Kidney (tissue), 14 donors: ENCODE measurements around the gene GAPVD1. TPM values are rescaled to one million over a fixed set of nuclear protein-coding genes. Genes with fewer than 3 reads are reported as not detected.

Source experiments
- DNase-seq, 5 donors: peaks; one replicate each; pipeline ENCODE4 v3.0.0-alpha.2; 2013 to 2020
- FAIRE-seq: peaks from 2 replicates; lab custom pipeline; 2012; peaks lifted over from hg19 to GRCh38; lab: Jason Lieb, UNC
- H3K27ac ChIP-seq, 2 donors: one replicate each; pipeline ENCODE4 v1.7.0; 2013; ENCODE audit warnings: low read depth in 2 of 2, low read length in 2 of 2, inconsistent platforms in 1 of 2
- H3K27me3 ChIP-seq: one replicate; pipeline ENCODE4 v1.7.1; 2013; ENCODE audit warnings: low read length, inconsistent platforms; ENCODE audit not compliant: control insufficient read depth, insufficient read depth
- H3K36me3 ChIP-seq, 3 donors: one replicate each; pipeline versions ENCODE4 v1.7.0 to v1.7.1; 2013; ENCODE audit warnings: low read length in 3 of 3, control low read depth in 1 of 3, inconsistent platforms in 1 of 3; ENCODE audit not compliant: insufficient read depth in 3 of 3, control insufficient read depth in 2 of 3
- H3K4me1 ChIP-seq, 3 donors: one replicate each; pipeline versions ENCODE4 v1.7.0 to v1.7.1; 2013; ENCODE audit warnings: low read length in 3 of 3, inconsistent platforms in 1 of 3, low read depth in 1 of 3; ENCODE audit not compliant: control insufficient read depth in 2 of 3, insufficient read depth in 2 of 3
- H3K4me3 ChIP-seq, 3 donors: one replicate each; pipeline versions ENCODE4 v1.7.0 to v1.8.1; 2013; ENCODE audit warnings: low read length in 3 of 3, control low read depth in 1 of 3, inconsistent platforms in 1 of 3
- H3K9ac ChIP-seq, 3 donors: one replicate each; pipeline versions ENCODE4 v1.7.0 to v1.7.1; 2013; ENCODE audit warnings: low read length in 3 of 3, control low read depth in 1 of 3, inconsistent platforms in 1 of 3
- H3K9me3 ChIP-seq, 3 donors: one replicate each; pipeline versions ENCODE4 v1.7.0 to v1.7.1; 2013; ENCODE audit warnings: low read length in 3 of 3, control low read depth in 1 of 3, inconsistent platforms in 1 of 3; ENCODE audit not compliant: control insufficient read depth in 2 of 3, insufficient read depth in 1 of 3
- intact Hi-C: fragments of 100-400 bp; cut with DNase I; formaldehyde crosslinking; loops from one replicate; pipeline ENCODE4 v1.11.1; 2022
- polyA plus RNA-seq: library from polyadenylated mRNA; stranded (reverse); fragments of 350-450 nt; fragmentation: Illumina TruSeq; extraction: RNeasy Lipid Tissue Mini Kit (QIAGEN cat#74804); gene quantifications from one replicate; pipeline ENCODE4 v1.2.3, GENCODE V29; 2014; ENCODE audit warnings: low read depth, low replicate concordance; ENCODE audit not compliant: insufficient read depth
- total RNA-seq: library from RNA; stranded (reverse); fragmentation: NEBNext Ultra II Directional; extraction: Animal tissue kit (Norgen Biotek cat#: 25700); gene quantifications from one replicate; pipeline ENCODE4 v1.2.1, GENCODE V29; 2021
- TF ChIP-seq, protein P1 (sequence below): IDR thresholded peaks from 3 replicates; pipeline ENCODE4 v1.5.1; 2012; ENCODE audit warnings: mild to moderate bottlenecking, moderate library complexity, borderline replicate concordance; ENCODE audit not compliant: insufficient read depth; ENCODE audit errors: extremely low read depth
- donor health status: control.
- donor health status: control.
- donor health status: control.
- donor health status: control.
- donor health status: control.
- donor health status: DM: yes; HTN: yes; CAD: no.
- donor health status: Normal renal cell carcinoma (clear cell type).

The GAPVD1 gene
- total and polyA plus RNA-seq, 2 donors from 2014 or later, result 6.9 to 44.8 TPM

DNA sequence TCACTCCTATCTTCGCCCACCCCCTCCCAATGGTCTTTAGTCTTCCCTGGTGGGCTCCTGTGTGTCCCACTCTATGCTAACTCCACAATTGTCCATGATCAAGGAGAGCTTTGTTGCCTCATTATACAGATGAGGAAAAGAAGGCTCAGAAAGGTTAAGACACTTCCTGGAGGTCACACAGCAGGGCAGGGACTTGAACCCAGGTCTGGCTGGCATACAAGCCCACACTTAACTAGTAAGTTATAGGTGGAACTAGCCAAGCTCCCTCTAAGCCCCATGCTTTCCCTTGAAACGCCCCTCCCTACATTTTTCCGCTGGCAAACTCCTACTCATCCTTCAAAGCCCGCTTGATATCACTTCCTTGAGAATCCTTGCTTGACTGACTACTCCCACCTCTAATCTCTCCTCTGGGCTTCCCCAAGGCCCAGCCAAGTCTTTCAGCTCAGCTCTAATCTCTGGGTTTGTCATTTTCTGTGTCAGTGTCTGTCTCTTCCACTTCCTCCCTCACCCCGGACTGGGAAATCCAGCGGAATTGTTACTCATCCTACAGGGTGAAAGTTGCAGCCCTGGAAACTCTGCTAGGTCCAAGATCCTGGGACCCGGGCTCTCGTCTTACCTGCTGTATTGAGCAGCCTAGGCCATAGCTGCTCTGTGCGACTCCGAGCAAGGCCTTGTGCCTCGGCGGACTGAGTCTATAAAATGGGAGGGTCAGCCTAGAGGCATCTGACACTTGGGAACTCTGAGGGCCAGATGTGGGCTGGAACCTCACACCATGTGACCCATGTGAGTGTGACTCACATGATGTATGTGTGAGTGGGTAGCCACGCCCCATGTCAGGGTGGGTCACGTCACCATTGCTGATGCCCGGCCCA is 144.5 kb downstream of the GAPVD1 start:
- Histone ChIP-seq H3K9me3 (peaks cover 0 to 1% (median 0%) of the 10 kb centered on the region in 3 donors), H3K36me3 (no peaks in the 10 kb centered on the region), H3K4me1 (peaks cover 0 to 6% (median 0%) of the 10 kb centered on the region in 3 donors), H3K27ac (no peak overlapping the region), H3K9ac (no peak overlapping the region), H3K27me3 (no peaks in the 10 kb centered on the region), H3K4me3 (no peak overlapping the region)
- FAIRE-seq, result no peak
- TF ChIP-seq, protein P1, sequence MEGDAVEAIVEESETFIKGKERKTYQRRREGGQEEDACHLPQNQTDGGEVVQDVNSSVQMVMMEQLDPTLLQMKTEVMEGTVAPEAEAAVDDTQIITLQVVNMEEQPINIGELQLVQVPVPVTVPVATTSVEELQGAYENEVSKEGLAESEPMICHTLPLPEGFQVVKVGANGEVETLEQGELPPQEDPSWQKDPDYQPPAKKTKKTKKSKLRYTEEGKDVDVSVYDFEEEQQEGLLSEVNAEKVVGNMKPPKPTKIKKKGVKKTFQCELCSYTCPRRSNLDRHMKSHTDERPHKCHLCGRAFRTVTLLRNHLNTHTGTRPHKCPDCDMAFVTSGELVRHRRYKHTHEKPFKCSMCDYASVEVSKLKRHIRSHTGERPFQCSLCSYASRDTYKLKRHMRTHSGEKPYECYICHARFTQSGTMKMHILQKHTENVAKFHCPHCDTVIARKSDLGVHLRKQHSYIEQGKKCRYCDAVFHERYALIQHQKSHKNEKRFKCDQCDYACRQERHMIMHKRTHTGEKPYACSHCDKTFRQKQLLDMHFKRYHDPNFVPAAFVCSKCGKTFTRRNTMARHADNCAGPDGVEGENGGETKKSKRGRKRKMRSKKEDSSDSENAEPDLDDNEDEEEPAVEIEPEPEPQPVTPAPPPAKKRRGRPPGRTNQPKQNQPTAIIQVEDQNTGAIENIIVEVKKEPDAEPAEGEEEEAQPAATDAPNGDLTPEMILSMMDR, result no peak
- no peak for DNase-seq
- intact Hi-C loops, result loop anchor here (10.0 kb wide), 1 partner anchor 819 kb away; no protein-coding TSS in a partner anchor

DNA sequence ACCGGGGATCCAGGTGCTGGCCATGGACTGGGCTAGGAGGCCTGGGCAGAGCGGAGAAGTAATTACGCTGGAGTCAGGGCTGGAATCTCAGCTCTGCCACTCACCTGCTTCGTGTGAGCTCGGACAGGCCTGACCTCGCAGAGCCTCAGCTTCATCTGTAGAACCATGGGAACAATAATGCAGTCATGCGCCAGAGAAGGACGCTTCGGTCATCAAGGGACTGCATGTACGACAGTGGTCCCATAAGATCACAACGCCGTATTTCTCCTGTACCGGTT is 145.1 kb downstream of the GAPVD1 start:
- no peak overlapping the region for H3K4me3 ChIP-seq
- peaks cover 0 to 1% (median 0%) of the 10 kb centered on the region in 3 donors for H3K9me3 ChIP-seq
- TF ChIP-seq, protein P1, result no peak
- no peak overlapping the region for H3K9ac ChIP-seq
- H3K27me3 ChIP-seq, result no peaks in the 10 kb centered on the region
- H3K36me3 ChIP-seq, result no peaks in the 10 kb centered on the region
- no peak overlapping the region for H3K27ac ChIP-seq
- intact Hi-C loops, result loop anchor here (10.0 kb wide), 1 partner anchor 818 kb away; no protein-coding TSS in a partner anchor
- DNase-seq, result peak in 1 of 5 donors; percentile 33
- no peak for FAIRE-seq
- H3K4me1 ChIP-seq, result peaks cover 0 to 6% (median 0%) of the 10 kb centered on the region in 3 donors

DNA sequence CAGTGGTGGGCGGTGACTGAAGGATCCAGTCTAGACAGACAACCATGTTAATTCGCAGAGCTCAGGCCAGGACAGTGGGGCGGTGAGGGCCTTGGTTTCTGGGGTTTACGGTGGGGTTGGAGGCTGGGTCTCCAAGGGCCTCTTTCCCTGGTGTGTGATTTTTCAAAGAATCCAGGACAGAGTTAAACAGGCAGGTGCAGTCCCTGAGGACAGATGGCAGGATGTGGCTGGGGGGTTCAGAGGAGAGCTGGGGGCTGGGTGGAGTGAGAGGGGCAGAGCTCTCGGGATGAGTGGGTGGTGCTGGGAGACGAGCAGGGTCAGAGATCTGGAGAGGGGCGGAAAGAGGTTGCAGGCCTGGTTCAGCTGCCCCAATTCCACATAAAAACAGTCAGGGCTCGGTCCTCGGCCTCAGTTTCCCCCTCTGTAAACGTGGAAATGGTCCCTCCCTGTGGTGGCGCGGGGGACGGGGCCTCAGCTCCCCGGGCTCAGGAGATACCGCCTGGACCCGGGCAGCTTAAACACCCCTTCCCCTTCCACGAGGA is 145.9 kb downstream of the GAPVD1 start:
- peaks cover 0 to 6% (median 0%) of the 10 kb centered on the region in 3 donors for H3K4me1 ChIP-seq
- H3K27ac ChIP-seq, result no peak overlapping the region
- peaks cover 0 to 1% (median 0%) of the 10 kb centered on the region in 3 donors for H3K9me3 ChIP-seq
- peak overlapping the region in 1 of 3 donors; percentile 55 for H3K4me3 ChIP-seq
- TF ChIP-seq, protein P1, result no peak
- no peaks in the 10 kb centered on the region for H3K36me3 ChIP-seq
- intact Hi-C loops, result loop anchor here (10.0 kb wide), 1 partner anchor 817 kb away; no protein-coding TSS in a partner anchor
- FAIRE-seq (no peak), DNase-seq (no peak)
- no peak overlapping the region for H3K9ac ChIP-seq
- H3K27me3 ChIP-seq, result no peaks in the 10 kb centered on the region
